GM12892 (cell line): ENCODE data around the gene PRCC.

Experiments used
- POLR2A ChIP-seq: IDR thresholded peaks from 2 replicates; pipeline ENCODE4 v1.6.1; 2011; ENCODE audit warnings: low read depth, low read length, control low read depth
- POLR2AphosphoS5 ChIP-seq: IDR thresholded peaks from 2 replicates; pipeline ENCODE4 v1.6.1; 2011; ENCODE audit warnings: low read depth, low read length, control low read depth
- TAF1 ChIP-seq: IDR thresholded peaks from 2 replicates; pipeline ENCODE4 v1.6.1; 2011; ENCODE audit warnings: low read depth, mild to moderate bottlenecking, control low read depth, low read length, borderline replicate concordance

GRCh38 chr1:156752843-156753482, 14.4 kb upstream of the PRCC start:
- no peak for TF ChIP-seq POLR2A
- TF ChIP-seq POLR2AphosphoS5, result no peak
- TF ChIP-seq TAF1, result no peak
